Hepatocyte (in vitro differentiated cells): ENCODE measurements around the gene IGDCC3. TPM values are rescaled to one million over a fixed set of nuclear protein-coding genes. Genes with fewer than 3 reads are reported as not detected.

ENCODE experiments used
- DNase-seq: peaks from one replicate; pipeline ENCODE4 v3.0.0-alpha.2; 2016; ENCODE audit warnings: low spot score
- H2AFZ ChIP-seq: fragments of 200-600 bp; sonication (generic); 2 replicates; pipeline ENCODE4 v1.6.0; 2016; ENCODE audit warnings: antibody characterized with exemption, mild to moderate bottlenecking
- H3K27ac ChIP-seq: fragments of 200-600 bp; sonication (generic); 2 replicates; pipeline ENCODE4 v1.5.1; 2016; ENCODE audit warnings: mild to moderate bottlenecking
- H3K27me3 ChIP-seq: fragments of 200-600 bp; sonication (generic); 2 replicates; pipeline ENCODE4 v1.6.1; 2016
- H3K36me3 ChIP-seq: fragments of 200-600 bp; sonication (generic); replicated peaks from 2 replicates; pipeline ENCODE4 v1.5.1; 2016; ENCODE audit warnings: low read depth; ENCODE audit not compliant: insufficient read depth
- H3K4me1 ChIP-seq: fragments of 200-600 bp; sonication (generic); 2 replicates; pipeline ENCODE4 v1.5.1; 2016; ENCODE audit warnings: mild to moderate bottlenecking, moderate library complexity; ENCODE audit not compliant: insufficient read depth
- H3K4me2 ChIP-seq: fragments of 200-600 bp; sonication (generic); 2 replicates; pipeline ENCODE4 v1.6.0; 2016
- H3K4me3 ChIP-seq: fragments of 200-600 bp; sonication (generic); 2 replicates; pipeline ENCODE4 v1.5.1; 2016; ENCODE audit warnings: mild to moderate bottlenecking
- H3K79me2 ChIP-seq: fragments of 200-600 bp; sonication (generic); 2 replicates; pipeline ENCODE4 v1.6.0; 2017; ENCODE audit warnings: mild to moderate bottlenecking
- H3K9me2 ChIP-seq: fragments of 200-600 bp; sonication (generic); replicated peaks from 2 replicates; pipeline ENCODE4 v1.6.0; 2017; ENCODE audit warnings: mild to moderate bottlenecking; ENCODE audit not compliant: insufficient read depth
- H3K9me3 ChIP-seq: fragments of 200-600 bp; sonication (generic); 2 replicates; pipeline ENCODE4 v1.5.1; 2016; ENCODE audit warnings: low read depth, mild to moderate bottlenecking
- H4K20me1 ChIP-seq: fragments of 200-600 bp; sonication (generic); 2 replicates; pipeline ENCODE4 v1.6.0; 2016; ENCODE audit warnings: mild to moderate bottlenecking; ENCODE audit not compliant: insufficient read depth, poor library complexity, severe bottlenecking
- CTCF ChIP-seq: fragments of 200-600 bp; sonication (generic); IDR thresholded peaks from 2 replicates; pipeline ENCODE4 v1.5.1; 2016; ENCODE audit warnings: antibody characterized with exemption, mild to moderate bottlenecking; ENCODE audit not compliant: poor library complexity
- EZH2 ChIP-seq: fragments of 200-600 bp; sonication (generic); IDR thresholded peaks from 2 replicates; pipeline ENCODE4 v1.6.1; 2016; ENCODE audit warnings: antibody characterized with exemption, mild to moderate bottlenecking, borderline replicate concordance
- EZH2phosphoT487 ChIP-seq: fragments of 200-600 bp; sonication (generic); IDR thresholded peaks from one replicate; pipeline ENCODE4 v1.6.1; 2018; ENCODE audit warnings: antibody characterized with exemption, mild to moderate bottlenecking, low read depth, moderate library complexity; ENCODE audit not compliant: unreplicated experiment, severe bottlenecking
- WGBS: methylation state at CpG from one replicate; pipeline ENCODE4 v1.1.6; 2016; ENCODE audit warnings: low lambda C conversion rate; ENCODE audit errors: missing lambda C conversion rate; 5-methylcytosine and 5-hydroxymethylcytosine counted together
- polyA plus RNA-seq: library from polyadenylated mRNA; unstranded; fragments of >200 nt; fragmentation: Nextera tagmentation; extraction: Ambion mirVana; gene quantifications from 2 replicates; pipeline ENCODE4 v1.2.1, GENCODE V29; 2016
- total RNA-seq: library from RNA; depleted of rRNA; stranded (reverse); fragments of >200 nt; gene quantifications from 2 replicates; pipeline ENCODE4 v1.2.3, GENCODE V29; 2014

IGDCC3 gene
- total and polyA plus RNA-seq, 2 experiments from 2014 or later: 8.1 to 14.8 TPM

DNA sequence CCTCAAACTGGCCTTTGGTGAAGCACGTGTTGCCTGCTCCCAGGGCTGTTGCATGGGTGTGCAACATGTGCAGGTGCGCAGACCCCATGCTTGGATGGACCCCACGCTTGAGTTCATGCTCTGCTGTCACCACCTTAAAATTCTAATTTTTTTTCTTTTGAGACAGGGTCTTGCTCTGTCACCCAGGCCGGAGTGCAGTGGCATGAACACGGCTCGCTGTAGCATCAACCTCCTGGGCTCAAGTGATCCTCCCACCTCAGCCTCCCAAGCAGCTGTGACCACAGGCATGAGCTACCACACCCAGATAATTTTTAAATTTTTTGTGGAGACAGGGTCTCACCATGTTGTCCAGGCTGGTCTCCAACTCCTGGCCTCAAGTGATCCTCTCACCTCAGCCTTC lies 9.1 kb upstream of the IGDCC3 start:
- Histone ChIP-seq H2AFZ (no peak overlapping the region), H3K27ac (no peak overlapping the region), H3K4me1 (peaks cover 6% of the 10 kb centered on the region), H3K27me3 (no peaks in the 10 kb centered on the region), H3K79me2 (no peaks in the 10 kb centered on the region), H3K36me3 (no peaks in the 10 kb centered on the region), H3K4me2 (no peak overlapping the region), H3K9me3 (no peaks in the 10 kb centered on the region), H3K4me3 (no peak overlapping the region), H4K20me1 (no peaks in the 10 kb centered on the region), H3K9me2 (no peaks in the 10 kb centered on the region)
- TF ChIP-seq CTCF: no peak
- no peak for TF ChIP-seq EZH2phosphoT487
- no peak for TF ChIP-seq EZH2
- WGBS: 99% methylated on average over 6 of the region's 6 CpGs
- DNase-seq: no peak

GRCh38 chr15:65386376-65386775 lies 8.6 kb upstream of the IGDCC3 start:
- no peak for TF ChIP-seq CTCF
- no peak for TF ChIP-seq EZH2
- TF ChIP-seq EZH2phosphoT487: no peak
- 97% methylated on average over 6 of the region's 6 CpGs for WGBS
- Histone ChIP-seq H3K9me3 (no peaks in the 10 kb centered on the region), H3K27me3 (no peaks in the 10 kb centered on the region), H3K4me3 (no peak overlapping the region), H3K9me2 (no peaks in the 10 kb centered on the region), H3K36me3 (no peaks in the 10 kb centered on the region), H3K4me2 (no peak overlapping the region), H3K4me1 (peaks cover 6% of the 10 kb centered on the region), H2AFZ (no peak overlapping the region), H4K20me1 (no peaks in the 10 kb centered on the region), H3K27ac (no peak overlapping the region), H3K79me2 (no peaks in the 10 kb centered on the region)
- no peak for DNase-seq

DNA sequence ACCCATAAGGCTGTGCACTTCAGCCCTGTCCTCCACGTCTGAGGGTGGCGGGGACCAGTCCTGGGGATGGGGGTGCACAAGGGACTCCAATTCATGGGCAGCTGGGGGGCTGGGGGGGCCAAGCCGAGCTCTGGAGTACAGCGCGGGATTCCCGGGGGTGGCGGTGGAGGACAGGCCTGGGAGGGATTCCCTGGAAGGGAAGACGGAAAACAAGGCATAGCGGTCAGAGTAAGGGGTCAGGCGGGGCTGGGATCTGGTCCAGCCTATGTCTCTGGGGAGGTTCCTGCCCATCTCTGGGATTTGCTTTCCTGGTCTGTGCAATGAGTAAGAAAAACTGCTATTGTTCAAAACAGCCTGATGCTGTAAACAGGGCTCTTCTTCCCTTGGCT lies 8.1 kb upstream of the IGDCC3 start:
- 26% methylated on average over 4 of the region's 10 CpGs for WGBS
- Histone ChIP-seq H4K20me1 (no peaks in the 10 kb centered on the region), H3K27ac (no peak overlapping the region), H3K9me2 (no peaks in the 10 kb centered on the region), H3K9me3 (no peaks in the 10 kb centered on the region), H3K79me2 (no peaks in the 10 kb centered on the region), H3K36me3 (no peaks in the 10 kb centered on the region), H3K27me3 (no peaks in the 10 kb centered on the region), H3K4me3 (no peak overlapping the region), H3K4me2 (no peak overlapping the region), H2AFZ (no peak overlapping the region), H3K4me1 (peaks cover 6% of the 10 kb centered on the region)
- TF ChIP-seq EZH2: no peak
- no peak for TF ChIP-seq CTCF
- TF ChIP-seq EZH2phosphoT487: no peak
- no peak for DNase-seq
